ENCODE results near the gene LAS1L.
"Not testable (repeated sequence)": the region's sequence is repeated elsewhere in the genome, so short reads cannot be mapped to it uniquely, and the experiment has no call there.

Gene LAS1L

DNA sequence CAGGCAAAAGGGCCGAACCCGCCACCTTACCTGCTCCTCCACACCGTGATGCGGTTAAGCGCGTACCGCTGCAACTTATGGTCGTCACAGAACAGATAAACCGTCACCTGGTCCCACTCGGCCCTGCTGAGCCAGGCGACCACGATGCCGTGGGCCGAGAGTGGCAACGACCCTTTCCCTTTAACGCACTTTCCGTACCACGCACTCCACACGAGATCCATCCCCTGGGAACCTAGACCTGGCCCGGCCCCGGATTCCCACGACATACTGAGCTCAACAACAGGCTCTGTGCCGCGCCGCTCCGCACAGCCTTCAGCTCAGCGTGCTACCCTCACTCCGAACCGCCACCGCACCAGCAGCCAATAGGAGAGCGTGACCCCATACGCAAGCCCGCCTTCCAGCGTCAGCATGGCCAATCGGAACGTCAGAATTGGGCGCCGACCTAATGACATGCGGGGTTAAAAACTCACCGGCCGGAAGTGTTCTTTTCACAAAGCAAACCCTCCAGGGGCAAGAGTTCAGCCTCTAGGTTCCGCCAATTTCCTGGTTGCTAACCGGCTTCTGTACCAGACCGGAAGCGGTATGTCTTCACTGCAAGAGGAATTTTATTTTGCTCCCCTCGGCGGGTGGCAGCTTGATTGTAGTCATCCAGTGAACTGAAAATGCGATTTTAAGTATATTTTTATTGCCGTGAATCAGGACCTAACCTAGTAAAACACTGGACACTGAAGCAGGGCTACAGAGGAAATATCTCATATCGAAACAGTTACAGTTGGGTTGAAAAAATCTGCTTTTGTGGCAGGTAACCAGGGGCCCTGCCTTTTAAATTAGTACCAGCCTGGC, at the start of gene LAS1L:
Gene LAS1L, minus strand, starts transcription at position 338 of the 843 bp plus-strand sequence. Its CDS starts 72 bp downstream, at position 266.
- DNase-seq (ENCODE audit: low spot score): peak; percentile 93

DNA sequence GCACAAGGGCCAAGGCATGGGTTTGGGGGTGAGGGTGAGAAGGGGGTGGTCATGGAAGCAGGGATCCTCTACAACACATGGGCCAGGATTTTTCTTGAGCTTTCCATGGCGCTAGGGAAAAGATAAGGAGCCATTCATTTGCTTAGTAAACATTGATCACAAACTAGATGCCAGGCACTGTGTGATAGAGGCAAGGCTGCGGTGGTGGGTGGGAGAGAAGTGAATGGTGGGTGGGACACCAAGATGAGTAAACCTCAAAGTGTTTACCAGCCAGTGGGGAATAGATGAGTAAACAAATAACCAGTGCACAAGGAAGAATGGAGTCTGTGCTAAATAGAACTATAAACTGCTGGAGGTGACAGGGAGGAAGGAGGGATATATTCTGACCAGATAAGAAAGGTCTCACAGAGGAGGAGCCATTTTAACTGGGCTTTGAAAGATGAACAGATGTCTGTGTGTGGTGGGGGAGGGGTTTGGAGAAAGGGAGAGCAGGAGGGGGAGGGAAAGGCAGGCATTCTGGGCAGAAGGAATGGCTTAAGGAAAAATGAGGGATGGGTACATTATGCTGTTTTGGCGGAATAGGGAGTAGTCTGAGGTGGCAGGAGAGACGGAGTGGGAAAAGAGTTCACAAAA, 48.0 kb upstream of the LAS1L start:
- no peak for DNase-seq (ENCODE audit: low spot score)

DNA sequence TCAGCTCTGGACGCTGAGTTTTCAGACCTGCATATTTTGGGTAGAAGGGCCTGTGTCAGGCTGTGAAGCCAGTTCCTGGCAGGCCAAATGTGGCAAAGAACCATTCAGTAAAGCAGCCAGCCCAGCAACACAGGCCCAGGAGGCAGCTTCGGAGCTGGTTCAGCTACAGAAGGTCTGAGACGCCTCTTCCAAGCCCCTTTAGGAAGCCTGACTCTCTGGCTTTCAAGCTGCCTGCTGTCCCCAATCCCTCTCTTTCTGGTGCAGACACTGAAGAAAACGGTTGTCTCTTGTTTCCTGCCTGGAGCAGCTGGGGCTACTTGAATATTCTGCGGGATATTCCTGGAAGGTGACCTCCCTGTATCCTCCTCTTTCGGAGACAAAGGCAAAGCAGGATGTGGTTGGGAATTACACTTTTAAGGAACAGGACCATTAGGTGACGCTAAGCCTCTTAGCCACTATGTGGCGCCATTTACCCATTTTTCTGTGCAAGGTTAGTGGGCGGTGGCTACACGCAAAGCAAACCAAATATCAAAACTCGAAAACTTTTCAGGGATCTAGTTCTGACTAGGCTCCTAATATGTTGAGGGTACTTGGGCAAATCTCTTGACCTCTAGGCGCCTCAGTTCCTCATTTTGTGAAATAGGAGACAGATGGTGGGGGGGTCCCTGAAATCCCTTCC, 47.2 kb upstream of the LAS1L start:
- peak; percentile 72 for DNase-seq (ENCODE audit: low spot score)

DNA sequence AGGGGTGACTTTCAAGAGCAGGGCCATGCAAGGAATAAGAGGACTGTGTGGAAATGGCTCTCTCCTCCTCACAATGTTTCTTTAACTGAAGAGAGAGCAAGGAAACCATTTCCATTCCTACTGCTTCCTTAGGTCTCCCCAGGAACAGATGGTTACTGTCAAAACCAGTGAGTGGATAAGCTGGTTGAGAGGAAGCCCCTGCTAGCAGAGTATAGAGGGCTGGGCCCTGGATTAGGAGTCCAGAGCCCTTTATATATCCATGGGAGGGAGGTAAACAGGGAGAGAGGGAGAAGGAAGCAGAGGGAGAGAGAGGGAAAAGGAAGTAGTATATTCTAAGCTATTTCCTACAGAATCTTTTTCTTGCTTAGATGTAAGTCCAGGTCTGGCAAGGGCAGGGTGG, 43.8 kb upstream of the LAS1L start:
- no peak for DNase-seq (ENCODE audit: low spot score)

DNA sequence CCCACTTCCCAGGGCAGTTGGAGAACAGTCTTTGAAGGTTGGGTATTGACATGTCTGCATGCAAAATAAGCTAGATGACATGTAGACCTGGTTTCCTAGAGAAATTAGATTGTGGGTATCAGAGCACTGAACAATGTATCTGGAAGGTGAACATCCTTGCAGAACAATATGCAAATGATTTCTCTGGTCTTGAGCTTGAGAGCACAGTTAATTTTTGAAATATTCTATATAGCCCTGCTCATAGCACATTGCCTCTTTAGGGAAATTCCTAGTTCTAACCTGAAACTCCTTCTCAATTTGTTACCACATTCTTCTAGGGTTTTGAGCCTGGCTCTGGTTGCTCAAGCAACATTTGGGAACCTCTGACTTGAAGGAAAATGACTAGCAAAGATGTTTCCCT, 41.6 kb upstream of the LAS1L start:
- no peak for DNase-seq (ENCODE audit: low spot score)

DNA sequence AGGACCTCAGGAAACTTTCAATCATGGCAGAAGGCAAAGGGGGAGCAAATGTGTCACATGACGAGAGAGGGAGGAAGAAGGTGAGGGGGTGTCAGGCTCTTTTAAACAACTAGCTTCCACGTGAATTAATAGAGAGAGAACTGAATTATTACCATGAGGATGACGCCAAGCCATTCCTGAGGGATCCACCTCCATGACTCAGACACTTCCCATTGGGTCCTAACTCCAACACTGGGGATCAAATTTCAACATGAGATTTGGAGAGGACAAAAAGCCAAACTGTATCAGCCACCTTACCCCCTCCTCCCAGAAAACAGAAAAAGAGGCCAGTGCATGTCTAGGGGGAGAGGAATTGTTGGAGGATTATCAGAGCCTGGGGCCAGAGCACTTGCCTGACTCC, 40.4 kb upstream of the LAS1L start:
- no peak for DNase-seq (ENCODE audit: low spot score)

DNA sequence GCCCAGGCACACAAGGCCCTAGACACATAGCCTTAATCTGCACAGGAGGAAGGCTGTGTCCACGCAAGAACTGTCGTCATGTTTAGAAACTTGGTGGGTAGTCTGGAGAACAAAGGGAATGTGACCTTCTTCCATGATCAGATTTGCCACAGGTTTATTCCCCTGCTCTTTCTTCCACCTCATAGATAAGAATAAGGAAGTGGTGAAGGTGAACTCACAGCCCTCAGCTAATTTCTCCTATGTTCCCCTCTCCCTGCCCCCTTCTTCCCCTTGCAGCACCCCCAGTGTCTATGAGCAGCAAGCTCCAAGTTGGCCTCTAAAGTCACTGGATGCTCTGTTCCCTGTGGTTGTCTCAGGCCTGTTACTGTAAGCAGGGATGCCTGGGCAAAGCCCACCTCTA, 39.8 kb upstream of the LAS1L start:
- DNase-seq (ENCODE audit: low spot score): no peak

DNA sequence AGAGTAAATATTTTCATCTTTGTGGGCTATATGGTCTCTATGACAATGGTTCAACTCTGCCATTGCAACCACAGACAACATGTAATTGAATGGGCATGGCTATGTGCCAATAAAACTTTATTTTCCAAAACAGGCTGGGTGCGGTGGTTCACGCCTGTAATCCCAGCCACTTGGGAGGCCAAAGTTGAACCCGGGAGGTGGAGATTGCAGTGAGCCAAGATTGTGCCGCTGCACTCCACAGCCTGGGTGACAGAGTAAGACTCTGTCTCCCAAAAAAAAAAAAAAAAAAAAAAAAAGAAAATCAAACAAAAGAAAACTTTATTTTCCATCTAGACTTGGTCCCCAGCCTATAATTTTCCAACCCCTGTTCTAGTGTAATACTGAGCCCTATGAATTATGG, 38.4 kb upstream of the LAS1L start:
- DNase-seq (ENCODE audit: low spot score): no peak

DNA sequence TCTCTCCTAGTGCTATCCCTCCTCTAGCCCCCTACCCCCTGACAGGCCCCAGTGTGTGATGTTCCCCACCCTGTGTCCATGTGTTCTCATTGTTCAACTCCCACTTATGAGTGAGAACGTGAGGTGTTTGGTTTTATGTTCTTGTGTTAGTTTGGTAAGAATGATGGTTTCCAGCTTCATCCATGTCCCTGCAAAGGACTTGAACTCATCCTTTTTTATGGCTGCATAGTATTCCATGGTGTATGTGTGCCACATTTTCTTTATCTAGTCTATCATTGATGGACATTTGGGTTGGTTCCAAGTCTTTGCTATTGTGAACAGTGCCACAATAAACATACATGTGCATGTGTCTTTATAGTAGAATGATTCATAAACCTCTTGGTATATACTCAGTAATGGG, 28.3 kb upstream of the LAS1L start:
- DNase-seq (ENCODE audit: low spot score): not testable (repeated sequence)

DNA sequence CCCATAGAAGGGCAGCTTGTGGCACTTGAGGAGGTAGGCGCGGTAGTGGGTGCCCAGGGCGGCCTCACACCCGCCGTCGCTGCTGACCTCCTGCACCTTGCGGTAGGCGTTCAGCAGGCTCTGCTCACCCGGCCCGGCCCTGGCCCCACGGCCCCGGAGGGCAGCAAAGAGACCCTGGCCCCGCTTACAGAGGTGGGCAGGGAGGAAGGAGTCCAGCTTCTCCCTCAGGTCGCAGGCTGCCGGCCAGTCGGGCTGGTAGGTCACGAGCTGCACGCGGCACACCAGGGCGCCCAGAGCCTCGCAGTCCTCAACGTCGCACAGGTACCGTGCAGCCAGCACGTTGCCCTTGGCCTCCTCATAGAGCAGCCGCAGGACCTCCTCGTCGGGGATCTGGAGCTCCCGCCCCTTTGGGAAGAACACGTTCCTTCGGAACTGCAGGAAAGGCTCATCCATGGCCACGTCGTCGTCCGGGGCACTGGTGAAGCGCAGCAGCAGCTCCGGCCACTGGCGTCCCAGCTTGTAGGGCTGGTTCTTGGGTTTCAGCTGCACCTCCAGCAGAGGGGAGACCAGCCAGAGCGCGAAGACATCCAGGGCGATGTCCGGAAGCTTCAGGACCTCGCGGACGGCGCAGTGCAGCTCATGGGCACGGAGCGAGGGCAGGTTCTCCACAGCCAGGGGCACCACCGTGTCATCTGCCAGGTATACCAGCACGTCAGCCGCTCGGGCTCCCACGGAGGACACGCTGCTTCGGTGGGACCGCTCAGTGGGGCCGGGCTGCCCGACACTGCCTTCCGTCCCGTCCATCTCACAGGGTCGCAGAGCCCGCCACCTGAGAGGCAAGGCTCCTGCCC, 17.1 kb upstream of the LAS1L start:
- DNase-seq (ENCODE audit: low spot score): no peak

DNA sequence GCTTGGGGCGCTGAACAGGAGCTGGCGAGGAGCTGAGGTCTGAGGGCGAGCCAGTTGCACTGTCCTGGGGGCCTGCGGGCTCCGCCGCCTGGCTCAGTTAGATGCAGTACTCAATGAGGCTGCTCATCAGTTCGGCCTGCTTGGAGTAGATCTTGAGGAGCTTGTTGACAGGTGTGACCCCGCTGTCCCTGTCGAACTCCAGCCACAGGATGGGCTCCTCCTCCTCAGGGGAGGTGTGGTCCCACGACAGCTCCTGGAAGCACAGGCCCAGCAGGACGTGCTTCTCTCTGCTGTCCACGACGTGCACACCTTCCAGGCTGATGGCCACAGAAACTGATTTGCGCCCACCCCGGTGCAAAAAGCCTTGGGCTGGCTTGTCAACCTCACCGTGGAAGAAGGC, 16.5 kb upstream of the LAS1L start:
- no peak for DNase-seq (ENCODE audit: low spot score)

DNA sequence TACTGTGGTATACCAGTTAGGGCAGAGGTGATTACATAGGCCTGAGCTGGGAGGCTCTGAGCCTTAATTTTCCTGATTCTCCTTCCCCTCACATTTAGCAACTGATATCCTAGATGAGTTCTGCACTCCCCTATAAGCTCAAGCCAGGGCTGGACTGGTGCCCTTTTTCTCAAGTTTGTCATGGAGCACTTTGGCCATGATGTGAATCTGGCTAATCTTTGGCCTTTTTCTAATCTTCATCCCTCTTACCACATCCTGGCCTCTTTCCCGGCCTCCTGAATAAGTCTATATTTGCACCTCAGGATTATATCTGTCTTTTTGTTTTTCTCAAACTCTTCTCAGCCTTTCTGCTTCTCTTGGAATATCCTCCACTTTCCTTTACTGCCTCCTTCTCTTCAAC, 10.9 kb upstream of the LAS1L start:
- no peak for DNase-seq (ENCODE audit: low spot score)

DNA sequence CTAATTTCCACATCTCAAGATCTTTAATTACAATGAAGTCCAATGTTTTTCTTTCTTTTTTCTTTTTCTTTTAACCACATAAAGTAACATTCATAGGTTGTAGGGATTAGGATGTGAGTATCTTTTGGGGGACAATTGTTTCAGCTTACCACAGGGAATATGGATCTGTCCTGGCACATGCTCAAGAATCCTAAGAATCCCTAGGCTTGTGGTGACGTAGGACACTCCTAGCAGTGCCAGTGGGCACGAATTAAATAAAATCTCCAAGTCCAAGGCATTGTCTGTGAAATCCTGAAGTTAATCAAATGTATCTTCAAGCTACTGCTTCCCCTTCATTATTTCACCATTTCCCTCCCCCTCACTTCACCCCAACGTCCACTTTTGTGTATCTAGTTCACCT, 2.6 kb upstream of the LAS1L start:
- DNase-seq (ENCODE audit: low spot score): no peak

DNA sequence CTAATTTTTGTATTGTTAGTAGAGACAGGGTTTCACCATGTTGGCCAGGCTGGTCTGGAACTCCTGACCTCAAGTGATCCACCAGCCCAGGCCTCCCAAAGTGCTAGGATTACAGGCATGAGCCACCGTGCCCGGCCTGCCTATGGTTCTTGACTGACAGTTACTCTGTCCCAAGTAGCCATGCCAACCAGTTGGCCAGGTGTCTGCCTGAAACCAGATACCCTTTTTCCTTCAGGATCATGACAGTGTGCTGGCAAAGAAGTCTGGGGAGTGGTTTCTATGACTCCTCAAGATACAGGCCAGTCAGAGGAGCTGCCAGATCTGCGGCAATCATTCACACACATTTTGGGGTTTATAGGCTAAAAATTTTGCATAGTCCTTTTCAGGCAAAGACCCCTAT, 1.7 kb upstream of the LAS1L start:
- no peak for DNase-seq (ENCODE audit: low spot score)

DNA sequence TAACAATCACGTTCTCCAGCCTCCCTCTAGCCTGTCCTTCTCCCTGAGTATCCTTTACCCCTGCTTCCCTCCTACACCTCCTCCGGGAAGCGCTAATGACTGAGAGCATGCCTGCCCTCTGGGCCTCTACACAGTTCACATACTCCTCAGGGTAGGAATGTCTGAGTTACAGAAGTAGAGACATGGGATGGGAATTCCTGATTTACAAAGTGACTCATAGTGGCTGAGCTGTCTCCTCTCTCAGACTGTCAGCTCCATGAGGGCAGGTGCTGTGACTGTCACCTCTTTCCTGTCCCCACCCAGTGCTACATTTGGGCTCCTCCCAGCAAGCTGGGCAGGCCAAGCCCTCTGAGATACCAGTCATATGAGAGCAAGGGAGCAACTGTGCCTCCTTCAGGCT, 2.6 kb downstream of the LAS1L start:
- DNase-seq (ENCODE audit: low spot score): peak; percentile 52

DNA sequence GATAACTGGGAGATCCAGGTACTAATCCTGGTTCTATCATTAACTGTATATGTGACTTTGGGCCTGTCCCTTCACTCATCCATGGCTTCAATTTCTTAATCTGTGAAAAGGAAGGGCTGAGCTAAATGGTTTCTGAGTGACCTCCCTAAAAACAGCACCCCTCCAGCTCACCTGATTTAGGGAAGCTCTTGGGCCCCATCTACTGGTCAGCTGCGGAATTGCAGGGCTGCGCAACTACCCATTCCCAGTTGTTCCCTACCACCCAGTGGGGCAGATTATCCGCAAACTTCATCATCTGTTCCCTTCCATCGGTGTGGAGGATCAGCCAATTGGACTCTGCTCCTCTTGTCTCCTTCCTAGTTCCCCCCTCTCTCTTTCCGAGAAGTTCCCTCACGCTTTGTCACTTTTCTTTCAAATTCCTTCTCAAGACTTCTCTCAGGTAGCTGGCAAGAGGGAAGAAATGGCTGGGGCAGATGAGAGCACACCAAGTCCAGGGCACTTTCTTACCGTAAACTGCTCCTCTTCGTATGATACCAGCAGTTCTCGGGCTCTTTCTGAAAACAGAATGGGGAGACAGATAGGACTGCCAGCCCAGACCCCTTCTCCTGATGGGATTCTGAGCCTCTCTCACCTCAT, 5.8 kb downstream of the LAS1L start:
- peak; percentile 44 for DNase-seq (ENCODE audit: low spot score)

DNA sequence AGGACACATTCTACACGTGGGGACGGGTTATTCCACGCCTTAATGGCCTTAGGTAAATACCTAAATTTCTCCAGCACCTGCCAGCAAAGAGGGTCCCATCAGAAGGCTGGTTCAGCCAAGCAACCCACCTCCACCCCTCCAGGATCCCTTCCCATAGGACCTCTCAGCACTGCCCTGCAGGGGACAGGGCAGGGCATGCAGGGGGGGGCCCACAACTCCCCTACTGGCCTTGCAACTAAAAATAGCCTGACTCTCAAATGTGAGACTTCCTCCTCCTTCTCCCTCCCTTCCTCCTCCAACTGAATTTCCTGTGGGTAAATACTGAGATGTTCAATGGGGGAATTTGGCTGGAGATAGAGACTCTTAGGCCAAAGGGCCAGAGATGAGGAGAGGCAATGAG, 6.3 kb downstream of the LAS1L start:
- no peak for DNase-seq (ENCODE audit: low spot score)

DNA sequence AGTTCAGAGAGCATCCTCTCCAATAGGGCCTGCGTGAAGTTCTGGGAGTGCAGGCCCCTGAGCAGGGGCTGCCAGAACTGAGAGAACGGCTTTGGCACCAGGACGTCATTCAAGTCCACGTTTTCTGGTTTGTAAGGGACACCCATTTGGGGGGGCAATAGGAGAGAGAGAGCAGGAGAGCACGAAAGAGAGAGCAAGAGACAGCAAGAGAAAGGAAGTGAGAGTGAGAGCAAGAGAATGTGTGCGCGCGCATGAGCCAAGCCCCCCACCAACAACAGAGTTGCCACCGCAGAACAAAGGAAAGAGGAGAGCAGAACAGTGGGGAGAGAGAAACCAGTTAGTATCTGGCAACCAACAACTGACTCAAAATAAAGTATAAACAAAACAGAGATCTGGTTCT, 10.4 kb downstream of the LAS1L start:
- no peak for DNase-seq (ENCODE audit: low spot score)

DNA sequence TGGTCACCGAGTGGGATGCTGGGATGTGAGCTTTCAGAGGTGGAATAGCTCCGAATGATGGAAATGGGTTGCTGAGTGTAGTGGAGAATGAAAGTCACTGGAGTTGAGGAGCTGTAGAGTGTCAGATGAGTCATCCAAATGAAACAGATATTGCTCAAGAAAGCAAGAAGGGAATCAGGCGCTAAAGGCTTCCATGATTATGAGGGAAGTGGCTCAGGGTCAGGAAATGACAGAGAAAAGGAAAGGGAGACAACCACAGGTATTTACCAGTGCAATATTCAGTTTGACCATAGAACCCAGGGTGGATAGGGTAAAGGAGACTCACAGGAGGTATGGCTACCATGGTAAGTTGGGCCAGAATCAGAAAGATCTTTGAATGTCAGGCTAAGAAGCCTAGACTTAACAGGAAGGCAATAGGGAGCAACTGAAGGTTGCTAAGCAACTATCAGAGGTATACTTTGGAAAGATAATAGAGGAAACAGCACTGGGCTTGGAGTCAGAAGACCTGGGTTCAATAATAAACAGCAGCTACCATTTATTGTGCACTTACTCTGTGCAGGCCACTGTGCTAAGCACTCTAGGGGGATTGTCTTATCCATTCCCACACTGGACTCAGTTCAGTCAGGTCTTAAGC, 11.7 kb downstream of the LAS1L start:
- peak; percentile 28 for DNase-seq (ENCODE audit: low spot score)

DNA sequence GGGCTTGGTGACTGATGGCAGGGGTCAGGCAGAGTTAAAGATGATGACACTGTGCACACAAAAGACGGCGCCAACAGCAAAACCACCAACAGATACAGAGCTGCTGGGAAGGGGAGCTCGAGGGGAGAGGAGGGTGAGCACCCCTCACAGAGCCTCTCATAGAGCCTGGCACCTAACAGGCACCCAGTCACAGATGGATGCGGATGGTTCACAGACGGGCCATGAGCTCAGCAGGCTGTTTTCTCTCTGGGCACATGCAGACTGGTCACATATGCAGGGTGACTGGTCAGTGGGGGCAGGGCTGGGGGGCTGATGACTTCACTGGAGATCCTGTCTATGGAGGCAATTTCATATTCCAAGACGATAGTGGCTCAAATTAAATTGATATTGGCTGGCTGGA, 15.1 kb downstream of the LAS1L start:
- DNase-seq (ENCODE audit: low spot score): not testable (repeated sequence)

DNA sequence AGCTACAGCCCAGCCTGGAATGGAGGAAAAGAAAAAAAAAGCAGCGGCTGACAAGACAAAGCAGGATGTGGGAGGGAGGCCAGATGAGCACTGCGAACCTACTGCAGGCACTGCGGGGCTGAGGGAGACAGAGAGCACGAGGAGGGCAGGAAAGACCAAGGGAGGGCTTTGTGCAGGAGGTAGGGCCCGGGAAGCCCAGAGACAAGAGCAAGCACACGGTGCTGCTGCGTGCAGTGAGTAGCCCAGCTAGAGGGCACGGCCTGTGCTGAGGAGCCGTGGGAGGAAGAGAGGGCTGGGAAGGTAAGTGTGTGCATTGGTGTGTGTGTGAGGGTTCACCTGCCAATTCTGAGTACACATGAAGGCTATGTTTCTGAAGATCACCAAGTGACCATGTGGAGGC, 15.6 kb downstream of the LAS1L start:
- DNase-seq (ENCODE audit: low spot score): not testable (repeated sequence)

Measured in RKO (cell line).